GDM1 (cell line): ENCODE data around the gene MMEL1.
"Not testable (repeated sequence)": the region's sequence is repeated elsewhere in the genome, so short reads cannot be mapped to it uniquely, and the experiment has no call there.

Source experiments
- DNase-seq: peaks from one replicate; lab custom pipeline; 2025; lab: John Stamatoyannopoulos, UW

The MMEL1 gene

GRCh38 chr1:2628191-2628932 is 4.5 kb downstream of the MMEL1 start:
- DNase-seq = no peak

- DNase-seq = no peak
Observed at GRCh38 chr1:2627746-2628145, 5.1 kb downstream of the MMEL1 start.

GRCh38 chr1:2625748-2626147 is 7.1 kb downstream of the MMEL1 start:
- not testable (repeated sequence) for DNase-seq

GRCh38 chr1:2625311-2625710 is 7.5 kb downstream of the MMEL1 start:
- DNase-seq = no peak

GRCh38 chr1:2624735-2625300 is 8.0 kb downstream of the MMEL1 start:
- no peak for DNase-seq

GRCh38 chr1:2623571-2624337 is 9.1 kb downstream of the MMEL1 start:
- no peak for DNase-seq

- DNase-seq = no peak
Observed at GRCh38 chr1:2617971-2618470, 14.8 kb downstream of the MMEL1 start.

- DNase-seq = no peak
Observed at GRCh38 chr1:2614145-2614544, 18.7 kb downstream of the MMEL1 start.

- no peak for DNase-seq
Observed at GRCh38 chr1:2612591-2613365, 20.0 kb downstream of the MMEL1 start.

- DNase-seq = no peak
Observed at GRCh38 chr1:2611621-2612437, 21.0 kb downstream of the MMEL1 start.

GRCh38 chr1:2611031-2611501 is 21.8 kb downstream of the MMEL1 start:
- DNase-seq = no peak

GRCh38 chr1:2610036-2610959 is 22.5 kb downstream of the MMEL1 start:
- no peak for DNase-seq

GRCh38 chr1:2609319-2610035 is 23.3 kb downstream of the MMEL1 start:
- no peak for DNase-seq

GRCh38 chr1:2607641-2608091 is 25.1 kb downstream of the MMEL1 start:
- no peak for DNase-seq

GRCh38 chr1:2606881-2607621 is 25.8 kb downstream of the MMEL1 start:
- DNase-seq = no peak

- no peak for DNase-seq
Observed at GRCh38 chr1:2606396-2606880, 26.4 kb downstream of the MMEL1 start.

- no peak for DNase-seq
Observed at GRCh38 chr1:2605509-2606395, 27.1 kb downstream of the MMEL1 start.
